ENCODE data around the gene CDK19. TPM values are rescaled to one million over a fixed set of nuclear protein-coding genes. Genes with fewer than 3 reads are reported as not detected.
"Not testable (repeated sequence)": the region's sequence is repeated elsewhere in the genome, so short reads cannot be mapped to it uniquely, and the experiment has no call there.

The CDK19 gene
- total RNA-seq, 6 donors from 2014 or later: 5.2 to 20.4 (median 12.4) TPM

DNA sequence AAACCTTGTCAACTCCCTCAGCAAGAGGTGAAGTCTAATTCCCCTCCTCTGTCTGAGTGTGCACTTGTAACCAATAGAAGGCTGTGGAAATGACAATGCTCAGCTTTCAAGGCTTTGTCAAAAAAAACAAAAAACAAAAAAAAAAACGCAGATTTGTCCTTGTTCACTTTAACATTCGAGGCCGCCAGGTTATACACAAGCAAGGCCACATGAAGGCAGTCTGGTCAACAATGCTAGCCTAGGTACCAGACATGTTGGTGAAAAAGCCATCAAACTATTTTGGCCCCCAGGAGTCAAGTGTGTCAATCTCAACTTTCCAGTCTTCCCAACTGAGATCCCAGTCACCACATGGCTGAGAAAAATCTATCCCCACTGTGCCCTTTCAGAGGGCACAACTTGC, 92.3 kb downstream of the CDK19 start:
- Histone ChIP-seq H3K9me3 (no peaks in the 10 kb centered on the region), H3K27ac (no peak overlapping the region), H3K4me1 (peaks cover 0 to 3% (median 0%) of the 10 kb centered on the region in 4 donors), H3K36me3 (no peaks in the 10 kb centered on the region), H3K4me3 (no peak overlapping the region), H3K27me3 (no peaks in the 10 kb centered on the region)
- TF ChIP-seq POLR2AphosphoS5 (IDR thresholded peaks at IDR 0.05): no peak
- no peak for TF ChIP-seq EP300 (IDR thresholded peaks at IDR 0.05)
- TF ChIP-seq POLR2A (IDR thresholded peaks at IDR 0.05): no peak
- TF ChIP-seq, protein P1, sequence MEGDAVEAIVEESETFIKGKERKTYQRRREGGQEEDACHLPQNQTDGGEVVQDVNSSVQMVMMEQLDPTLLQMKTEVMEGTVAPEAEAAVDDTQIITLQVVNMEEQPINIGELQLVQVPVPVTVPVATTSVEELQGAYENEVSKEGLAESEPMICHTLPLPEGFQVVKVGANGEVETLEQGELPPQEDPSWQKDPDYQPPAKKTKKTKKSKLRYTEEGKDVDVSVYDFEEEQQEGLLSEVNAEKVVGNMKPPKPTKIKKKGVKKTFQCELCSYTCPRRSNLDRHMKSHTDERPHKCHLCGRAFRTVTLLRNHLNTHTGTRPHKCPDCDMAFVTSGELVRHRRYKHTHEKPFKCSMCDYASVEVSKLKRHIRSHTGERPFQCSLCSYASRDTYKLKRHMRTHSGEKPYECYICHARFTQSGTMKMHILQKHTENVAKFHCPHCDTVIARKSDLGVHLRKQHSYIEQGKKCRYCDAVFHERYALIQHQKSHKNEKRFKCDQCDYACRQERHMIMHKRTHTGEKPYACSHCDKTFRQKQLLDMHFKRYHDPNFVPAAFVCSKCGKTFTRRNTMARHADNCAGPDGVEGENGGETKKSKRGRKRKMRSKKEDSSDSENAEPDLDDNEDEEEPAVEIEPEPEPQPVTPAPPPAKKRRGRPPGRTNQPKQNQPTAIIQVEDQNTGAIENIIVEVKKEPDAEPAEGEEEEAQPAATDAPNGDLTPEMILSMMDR (IDR thresholded peaks at IDR 0.05): no peak
- WGBS, 2 donors: 84 to 96% methylated on average over 3 of the region's 3 CpGs
- DNase-seq (no peak), ATAC-seq (ENCODE audit: low FRiP score in 2 of 2) (no peak)

DNA sequence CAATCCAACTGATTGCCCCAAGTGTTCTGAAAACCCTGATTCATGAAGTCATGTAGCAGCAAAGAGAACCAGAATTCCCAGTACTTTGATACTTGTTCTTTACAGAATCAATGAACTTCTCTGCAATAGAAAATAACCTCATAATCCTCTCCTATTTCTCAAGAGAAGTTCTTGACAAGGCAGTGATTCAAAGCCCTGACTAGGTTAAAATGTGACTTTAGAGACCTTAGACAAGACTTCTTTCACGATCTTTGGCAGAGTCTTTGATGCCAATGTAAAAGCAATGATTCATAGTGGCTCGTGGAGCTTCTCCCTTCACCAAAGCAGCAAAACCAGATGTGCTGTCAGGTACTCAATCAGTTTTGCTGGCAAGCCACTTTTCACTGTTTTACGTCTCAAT, 95.2 kb downstream of the CDK19 start:
- TF ChIP-seq EP300 (IDR thresholded peaks at IDR 0.05): no peak
- TF ChIP-seq POLR2A (IDR thresholded peaks at IDR 0.05): no peak
- TF ChIP-seq POLR2AphosphoS5 (IDR thresholded peaks at IDR 0.05): no peak
- TF ChIP-seq, protein P1 (IDR thresholded peaks at IDR 0.05): no peak
- 91 to 92% methylated on average over 3 of the region's 3 CpGs for WGBS, 2 donors

DNA sequence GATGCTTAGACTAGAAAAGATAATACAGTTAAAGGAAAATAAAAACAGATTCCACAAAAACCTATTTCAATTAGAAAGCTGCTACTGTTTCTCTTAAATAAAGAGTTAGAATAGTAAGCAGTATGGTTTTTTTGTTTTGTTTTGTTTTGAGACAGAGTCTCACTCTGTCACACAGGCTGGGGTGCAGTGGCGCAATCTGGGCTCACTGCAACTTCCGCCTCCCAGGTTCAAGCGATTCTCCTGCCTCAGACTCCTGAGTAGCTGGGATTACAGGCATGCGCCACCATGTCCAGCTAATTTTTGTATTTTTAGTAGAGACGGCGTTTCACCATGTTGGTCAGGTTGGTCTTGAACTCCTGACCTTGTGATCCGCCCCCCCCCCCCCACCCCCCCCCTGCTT, 95.7 kb downstream of the CDK19 start:
- 91 to 95% methylated on average over 7 of the region's 7 CpGs for WGBS, 2 donors
- peak in 1 of 2 donors; percentile 44 for DNase-seq
- H3K36me3 ChIP-seq; H3K9me3 ChIP-seq; ATAC-seq (ENCODE audit: low FRiP score in 2 of 2); H3K27ac ChIP-seq; H3K4me1 ChIP-seq; H3K4me3 ChIP-seq; H3K27me3 ChIP-seq: not testable (repeated sequence)

More for the DNA sequence above, 95.2 kb downstream of the CDK19 start:
- no peaks in the 10 kb centered on the region for H3K27me3 ChIP-seq
- no peaks in the 10 kb centered on the region for H3K4me1 ChIP-seq
- H3K4me3 ChIP-seq: no peak overlapping the region
- DNase-seq: no peak
- ATAC-seq (ENCODE audit: low FRiP score in 2 of 2): no peak
- no peaks in the 10 kb centered on the region for H3K9me3 ChIP-seq
- no peak overlapping the region for H3K27ac ChIP-seq
- H3K36me3 ChIP-seq: no peaks in the 10 kb centered on the region

- Histone ChIP-seq H3K4me1 (no peaks in the 10 kb centered on the region), H3K27ac (no peak overlapping the region), H3K36me3 (no peaks in the 10 kb centered on the region), H3K9me3 (no peaks in the 10 kb centered on the region), H3K27me3 (no peaks in the 10 kb centered on the region), H3K4me3 (no peak overlapping the region)
- TF ChIP-seq, protein P1 (IDR thresholded peaks at IDR 0.05): no peak
- TF ChIP-seq POLR2A (IDR thresholded peaks at IDR 0.05) (no peak), POLR2AphosphoS5 (IDR thresholded peaks at IDR 0.05) (no peak)
- ATAC-seq (ENCODE audit: low FRiP score in 2 of 2) (no peak), DNase-seq (no peak)
- 84 to 85% methylated on average over 1 of the region's 1 CpG for WGBS, 2 donors
These were observed 101.1 kb downstream of the CDK19 start for GRCh38 chr6:110714143-110714542.

- 98% methylated on average over 3 of the region's 3 CpGs for WGBS, 2 donors
- H3K4me3 ChIP-seq: no peak overlapping the region
- no peak overlapping the region for H3K27ac ChIP-seq
- no peak for TF ChIP-seq POLR2A (IDR thresholded peaks at IDR 0.05)
- no peak for TF ChIP-seq EP300 (IDR thresholded peaks at IDR 0.05)
- TF ChIP-seq, protein P1 (IDR thresholded peaks at IDR 0.05): no peak
- no peak for TF ChIP-seq POLR2AphosphoS5 (IDR thresholded peaks at IDR 0.05)
- H3K36me3 ChIP-seq: no peaks in the 10 kb centered on the region
- no peaks in the 10 kb centered on the region for H3K4me1 ChIP-seq
- no peaks in the 10 kb centered on the region for H3K27me3 ChIP-seq
- no peaks in the 10 kb centered on the region for H3K9me3 ChIP-seq
- no peak for ATAC-seq (ENCODE audit: low FRiP score in 2 of 2)
- no peak for DNase-seq
These were observed 103.0 kb downstream of the CDK19 start for GRCh38 chr6:110712238-110712637.

Measured in upper lobe of left lung (tissue), 6 donors.